ENCODE data around the gene XPR1. TPM values are rescaled to one million over a fixed set of nuclear protein-coding genes. Genes with fewer than 3 reads are reported as not detected.

XPR1 gene
- total and polyA plus RNA-seq, 2 donors = 9.5 to 10.3 TPM

DNA sequence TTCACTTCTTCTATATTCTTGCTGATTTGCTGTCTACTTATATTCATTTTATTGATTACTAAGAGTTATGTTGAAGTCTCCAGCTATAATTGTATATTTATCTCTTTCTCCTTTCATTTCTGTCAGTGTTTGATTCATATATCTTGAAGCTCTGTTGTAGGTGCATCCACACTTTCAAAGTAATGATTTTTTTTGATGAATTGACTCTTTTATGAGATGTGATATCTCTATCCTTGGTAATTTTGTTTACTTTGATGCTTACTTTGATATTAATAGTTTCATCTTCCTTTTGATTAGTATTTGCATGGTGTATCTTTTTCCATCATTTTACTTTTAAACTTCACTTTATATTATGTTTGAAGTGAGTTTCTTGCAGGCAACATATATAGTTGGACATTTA lies 110.8 kb downstream of the XPR1 start:
- H3K36me3 ChIP-seq (ENCODE audit: control insufficient read depth in 2 of 2, insufficient read depth in 2 of 2, low read length in 1 of 2) = no peaks in the 10 kb centered on the region
- no peak overlapping the region for H3K27ac ChIP-seq (ENCODE audit: low read depth in 1 of 2, low read length in 1 of 2)
- H3K4me1 ChIP-seq (ENCODE audit: control insufficient read depth in 2 of 2, insufficient read depth in 2 of 2, low read length in 2 of 2) = no peaks in the 10 kb centered on the region
- no peak overlapping the region for H3K4me3 ChIP-seq (ENCODE audit: low read length in 2 of 2)
- DNase-seq (ENCODE audit: low read depth in 6 of 9, low spot score in 9 of 9) = no peak
- no peaks in the 10 kb centered on the region for H3K27me3 ChIP-seq (ENCODE audit: control insufficient read depth in 2 of 2, insufficient read depth in 1 of 2, low read length in 1 of 2)
- no peaks in the 10 kb centered on the region for H3K9me3 ChIP-seq (ENCODE audit: control insufficient read depth in 2 of 2, insufficient read depth in 1 of 2, low read length in 1 of 2)

DNA sequence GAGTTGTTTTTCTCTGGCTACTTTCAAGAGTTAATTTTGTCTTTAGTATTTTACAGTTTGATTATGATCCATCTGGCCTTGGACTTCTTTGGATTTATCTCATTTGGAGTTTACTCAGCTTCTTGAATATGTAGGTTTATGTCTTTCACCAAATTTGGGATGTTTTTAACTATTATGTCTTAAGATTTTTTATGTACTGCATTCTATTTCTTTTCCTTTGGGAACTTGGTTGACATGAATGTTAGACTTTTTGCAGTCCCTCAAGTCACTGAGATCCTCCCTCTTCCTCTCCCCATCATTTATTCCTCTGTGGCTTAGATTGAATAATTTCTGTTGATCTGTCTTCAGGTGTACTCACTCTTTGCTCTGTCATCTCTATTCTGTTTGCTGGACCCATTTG lies 112.0 kb downstream of the XPR1 start:
- Histone ChIP-seq H3K4me1 (ENCODE audit: control insufficient read depth in 2 of 2, insufficient read depth in 2 of 2, low read length in 2 of 2) (no peaks in the 10 kb centered on the region), H3K4me3 (ENCODE audit: low read length in 2 of 2) (no peak overlapping the region), H3K27me3 (ENCODE audit: control insufficient read depth in 2 of 2, insufficient read depth in 1 of 2, low read length in 1 of 2) (no peaks in the 10 kb centered on the region), H3K9me3 (ENCODE audit: control insufficient read depth in 2 of 2, insufficient read depth in 1 of 2, low read length in 1 of 2) (no peaks in the 10 kb centered on the region), H3K36me3 (ENCODE audit: control insufficient read depth in 2 of 2, insufficient read depth in 2 of 2, low read length in 1 of 2) (no peaks in the 10 kb centered on the region), H3K27ac (ENCODE audit: low read depth in 1 of 2, low read length in 1 of 2) (no peak overlapping the region)
- no peak for DNase-seq (ENCODE audit: low read depth in 6 of 9, low spot score in 9 of 9)

DNA sequence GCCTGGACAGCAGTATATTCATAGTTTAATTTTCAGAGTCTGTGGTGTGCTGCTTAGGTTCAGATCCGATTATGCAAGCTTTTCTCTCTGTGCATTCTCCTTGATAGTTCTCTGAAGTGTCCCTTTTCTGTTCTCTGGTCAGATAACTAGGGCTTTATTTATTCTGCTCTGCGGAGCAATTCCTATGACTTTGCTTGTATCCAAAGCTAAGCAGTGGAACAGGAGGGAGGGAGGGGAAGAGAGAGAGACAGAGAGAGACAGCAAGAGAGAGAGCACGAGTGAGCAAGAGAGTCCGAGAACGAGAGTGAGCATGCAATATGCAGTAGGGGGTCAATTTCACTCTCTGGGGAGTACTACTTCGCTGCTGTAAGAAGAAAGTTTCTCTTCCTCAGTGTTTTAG lies 113.3 kb downstream of the XPR1 start:
- 98% methylated on average over 6 of the region's 6 CpGs for WGBS
- Histone ChIP-seq H3K4me1 (ENCODE audit: control insufficient read depth in 2 of 2, insufficient read depth in 2 of 2, low read length in 2 of 2) (no peaks in the 10 kb centered on the region), H3K27ac (ENCODE audit: low read depth in 1 of 2, low read length in 1 of 2) (no peak overlapping the region), H3K36me3 (ENCODE audit: control insufficient read depth in 2 of 2, insufficient read depth in 2 of 2, low read length in 1 of 2) (no peaks in the 10 kb centered on the region), H3K9me3 (ENCODE audit: control insufficient read depth in 2 of 2, insufficient read depth in 1 of 2, low read length in 1 of 2) (no peaks in the 10 kb centered on the region), H3K4me3 (ENCODE audit: low read length in 2 of 2) (no peak overlapping the region), H3K27me3 (ENCODE audit: control insufficient read depth in 2 of 2, insufficient read depth in 1 of 2, low read length in 1 of 2) (no peaks in the 10 kb centered on the region)
- DNase-seq (ENCODE audit: low read depth in 6 of 9, low spot score in 9 of 9) = no peak

DNA sequence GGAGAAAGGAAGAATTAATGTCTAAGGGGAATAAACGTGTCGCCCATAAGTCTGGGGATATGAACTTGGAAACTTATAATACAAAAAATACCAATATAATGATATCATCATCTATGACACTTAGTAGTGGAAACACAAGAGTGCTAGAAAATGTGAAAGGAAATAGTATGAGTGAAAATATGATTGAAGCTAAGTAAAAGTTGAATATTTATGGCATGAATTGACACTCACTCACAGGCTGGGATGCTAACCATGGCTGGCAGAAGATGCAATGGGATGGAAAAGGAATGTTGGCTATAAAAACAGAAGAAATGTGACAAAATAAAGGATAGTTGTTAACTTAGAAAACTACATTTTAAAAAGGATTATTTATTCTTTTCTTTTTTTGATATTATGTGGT lies 120.1 kb downstream of the XPR1 start:
- Histone ChIP-seq H3K4me3 (ENCODE audit: low read length in 2 of 2) (no peak overlapping the region), H3K36me3 (ENCODE audit: control insufficient read depth in 2 of 2, insufficient read depth in 2 of 2, low read length in 1 of 2) (no peaks in the 10 kb centered on the region), H3K4me1 (ENCODE audit: control insufficient read depth in 2 of 2, insufficient read depth in 2 of 2, low read length in 2 of 2) (no peaks in the 10 kb centered on the region), H3K27ac (ENCODE audit: low read depth in 1 of 2, low read length in 1 of 2) (no peak overlapping the region), H3K27me3 (ENCODE audit: control insufficient read depth in 2 of 2, insufficient read depth in 1 of 2, low read length in 1 of 2) (no peaks in the 10 kb centered on the region), H3K9me3 (ENCODE audit: control insufficient read depth in 2 of 2, insufficient read depth in 1 of 2, low read length in 1 of 2) (no peaks in the 10 kb centered on the region)
- WGBS = 99% methylated on average over 2 of the region's 2 CpGs
- DNase-seq (ENCODE audit: low read depth in 6 of 9, low spot score in 9 of 9) = no peak

DNA sequence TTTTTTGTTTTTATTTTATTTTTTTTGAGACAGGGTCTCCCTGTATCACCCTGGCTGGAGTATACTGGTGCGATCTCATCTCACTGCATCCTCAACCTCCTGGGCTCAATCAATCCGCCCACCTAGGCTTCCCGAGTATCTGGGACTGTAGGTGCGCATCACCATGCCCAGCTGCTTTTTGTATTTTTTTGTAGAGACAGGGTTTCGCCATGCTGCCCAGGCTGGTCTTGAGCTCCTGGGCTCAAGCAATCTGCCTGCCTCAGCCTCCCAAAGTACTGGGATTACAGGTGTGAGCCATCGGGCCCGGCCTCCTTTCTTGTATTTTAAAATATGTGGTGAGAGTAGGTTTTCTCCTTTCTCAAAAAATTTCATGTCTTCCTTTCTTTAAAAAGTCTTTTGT lies 122.6 kb downstream of the XPR1 start:
- Histone ChIP-seq H3K27ac (ENCODE audit: low read depth in 1 of 2, low read length in 1 of 2) (no peak overlapping the region), H3K9me3 (ENCODE audit: control insufficient read depth in 2 of 2, insufficient read depth in 1 of 2, low read length in 1 of 2) (no peaks in the 10 kb centered on the region), H3K4me1 (ENCODE audit: control insufficient read depth in 2 of 2, insufficient read depth in 2 of 2, low read length in 2 of 2) (no peaks in the 10 kb centered on the region), H3K36me3 (ENCODE audit: control insufficient read depth in 2 of 2, insufficient read depth in 2 of 2, low read length in 1 of 2) (no peaks in the 10 kb centered on the region), H3K27me3 (ENCODE audit: control insufficient read depth in 2 of 2, insufficient read depth in 1 of 2, low read length in 1 of 2) (no peaks in the 10 kb centered on the region), H3K4me3 (ENCODE audit: low read length in 2 of 2) (no peak overlapping the region)
- WGBS = 99% methylated on average over 7 of the region's 7 CpGs
- no peak for DNase-seq (ENCODE audit: low read depth in 6 of 9, low spot score in 9 of 9)

DNA sequence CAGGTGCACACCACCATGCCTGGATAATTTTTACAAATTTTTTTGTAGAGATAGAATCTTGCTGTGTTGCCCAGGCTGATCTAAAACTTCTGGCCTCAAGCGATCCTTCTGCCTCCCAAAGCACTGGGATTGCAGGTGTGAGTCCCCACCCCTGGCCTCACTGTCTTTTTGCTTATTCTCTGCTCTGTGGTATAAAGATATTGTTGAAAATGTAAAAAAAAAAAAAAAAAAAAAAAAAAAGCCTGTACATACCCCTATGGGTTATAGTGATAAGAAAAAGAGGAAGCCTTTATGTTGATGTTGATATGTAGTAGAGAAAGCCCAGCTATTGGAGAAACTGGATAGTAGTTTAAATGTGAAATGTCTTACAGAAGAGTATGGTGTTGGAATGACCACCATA lies 125.8 kb downstream of the XPR1 start:
- Histone ChIP-seq H3K27me3 (ENCODE audit: control insufficient read depth in 2 of 2, insufficient read depth in 1 of 2, low read length in 1 of 2) (no peaks in the 10 kb centered on the region), H3K4me1 (ENCODE audit: control insufficient read depth in 2 of 2, insufficient read depth in 2 of 2, low read length in 2 of 2) (no peaks in the 10 kb centered on the region), H3K36me3 (ENCODE audit: control insufficient read depth in 2 of 2, insufficient read depth in 2 of 2, low read length in 1 of 2) (no peaks in the 10 kb centered on the region), H3K27ac (ENCODE audit: low read depth in 1 of 2, low read length in 1 of 2) (no peak overlapping the region), H3K4me3 (ENCODE audit: low read length in 2 of 2) (no peak overlapping the region), H3K9me3 (ENCODE audit: control insufficient read depth in 2 of 2, insufficient read depth in 1 of 2, low read length in 1 of 2) (no peaks in the 10 kb centered on the region)
- 96% methylated on average over 1 of the region's 1 CpG for WGBS
- DNase-seq (ENCODE audit: low read depth in 6 of 9, low spot score in 9 of 9) = no peak

DNA sequence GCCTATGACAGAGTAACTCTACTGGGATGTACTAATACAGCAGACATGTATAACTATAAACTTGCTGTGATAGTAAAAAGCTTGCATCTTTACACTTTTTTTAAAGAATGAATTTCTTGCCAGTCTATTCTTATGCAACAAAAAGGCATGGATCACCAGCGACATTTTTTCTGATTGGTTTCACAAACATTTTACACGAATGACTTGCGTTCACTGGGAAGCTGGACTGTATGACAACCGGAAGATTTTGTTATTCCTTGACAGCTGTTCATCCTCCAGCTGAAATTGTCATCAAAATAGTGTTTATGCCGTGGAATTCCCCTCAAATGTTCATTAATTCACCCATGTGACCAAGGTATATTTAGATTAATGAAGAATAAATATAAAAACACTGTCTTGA lies 131.0 kb downstream of the XPR1 start:
- Histone ChIP-seq H3K36me3 (ENCODE audit: control insufficient read depth in 2 of 2, insufficient read depth in 2 of 2, low read length in 1 of 2) (no peaks in the 10 kb centered on the region), H3K27ac (ENCODE audit: low read depth in 1 of 2, low read length in 1 of 2) (no peak overlapping the region), H3K9me3 (ENCODE audit: control insufficient read depth in 2 of 2, insufficient read depth in 1 of 2, low read length in 1 of 2) (no peaks in the 10 kb centered on the region), H3K4me1 (ENCODE audit: control insufficient read depth in 2 of 2, insufficient read depth in 2 of 2, low read length in 2 of 2) (no peaks in the 10 kb centered on the region), H3K4me3 (ENCODE audit: low read length in 2 of 2) (no peak overlapping the region), H3K27me3 (ENCODE audit: control insufficient read depth in 2 of 2, insufficient read depth in 1 of 2, low read length in 1 of 2) (no peaks in the 10 kb centered on the region)
- no peak for DNase-seq (ENCODE audit: low read depth in 6 of 9, low spot score in 9 of 9)
- WGBS = 95% methylated on average over 5 of the region's 5 CpGs

DNA sequence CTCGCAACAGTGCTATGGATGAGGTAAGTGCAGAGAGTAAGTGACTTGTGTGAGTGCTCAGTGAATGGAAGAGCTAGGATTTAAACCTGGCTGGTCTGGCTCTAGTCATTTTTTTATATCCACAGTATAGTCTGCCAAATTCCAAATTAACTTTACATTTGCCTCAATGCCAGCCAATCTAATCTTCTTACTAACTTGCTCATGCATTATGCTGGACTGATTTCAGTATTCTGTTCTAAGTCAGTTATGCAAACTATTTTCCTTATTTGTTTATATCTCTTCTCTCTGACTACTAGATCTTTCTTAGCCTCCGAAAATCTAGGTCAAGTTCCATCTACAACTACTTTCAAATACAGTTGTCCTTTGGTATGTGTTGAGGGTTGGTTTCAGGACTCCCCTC lies 133.3 kb downstream of the XPR1 start:
- no peaks in the 10 kb centered on the region for H3K27me3 ChIP-seq (ENCODE audit: control insufficient read depth in 2 of 2, insufficient read depth in 1 of 2, low read length in 1 of 2)
- no peaks in the 10 kb centered on the region for H3K4me1 ChIP-seq (ENCODE audit: control insufficient read depth in 2 of 2, insufficient read depth in 2 of 2, low read length in 2 of 2)
- no peaks in the 10 kb centered on the region for H3K36me3 ChIP-seq (ENCODE audit: control insufficient read depth in 2 of 2, insufficient read depth in 2 of 2, low read length in 1 of 2)
- no peak overlapping the region for H3K4me3 ChIP-seq (ENCODE audit: low read length in 2 of 2)
- no peak overlapping the region for H3K27ac ChIP-seq (ENCODE audit: low read depth in 1 of 2, low read length in 1 of 2)
- WGBS = 97% methylated on average over 2 of the region's 2 CpGs
- DNase-seq (ENCODE audit: low read depth in 6 of 9, low spot score in 9 of 9) = no peak
- no peaks in the 10 kb centered on the region for H3K9me3 ChIP-seq (ENCODE audit: control insufficient read depth in 2 of 2, insufficient read depth in 1 of 2, low read length in 1 of 2)

DNA sequence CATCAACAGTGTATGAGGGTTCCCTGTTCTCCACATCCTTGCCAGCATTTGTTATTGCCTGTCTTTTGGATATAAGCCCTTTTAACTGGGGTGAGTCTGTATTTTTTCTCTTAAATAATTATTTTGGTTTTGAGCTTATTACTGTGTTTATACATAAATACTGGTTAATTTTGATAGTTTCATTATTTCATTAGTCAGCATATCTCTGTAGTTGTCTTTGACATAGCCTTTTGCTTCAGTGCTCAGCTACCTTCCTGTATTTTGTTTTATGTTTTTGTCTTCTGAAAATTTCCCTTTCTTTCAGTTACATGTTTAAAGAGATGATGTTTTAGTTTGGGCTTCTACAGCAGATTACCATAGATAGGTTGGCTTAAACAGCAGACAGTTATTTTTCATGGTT lies 138.1 kb downstream of the XPR1 start:
- Histone ChIP-seq H3K4me1 (ENCODE audit: control insufficient read depth in 2 of 2, insufficient read depth in 2 of 2, low read length in 2 of 2) (no peaks in the 10 kb centered on the region), H3K27ac (ENCODE audit: low read depth in 1 of 2, low read length in 1 of 2) (no peak overlapping the region), H3K27me3 (ENCODE audit: control insufficient read depth in 2 of 2, insufficient read depth in 1 of 2, low read length in 1 of 2) (no peaks in the 10 kb centered on the region), H3K36me3 (ENCODE audit: control insufficient read depth in 2 of 2, insufficient read depth in 2 of 2, low read length in 1 of 2) (no peaks in the 10 kb centered on the region), H3K4me3 (ENCODE audit: low read length in 2 of 2) (no peak overlapping the region), H3K9me3 (ENCODE audit: control insufficient read depth in 2 of 2, insufficient read depth in 1 of 2, low read length in 1 of 2) (no peaks in the 10 kb centered on the region)
- no peak for DNase-seq (ENCODE audit: low read depth in 6 of 9, low spot score in 9 of 9)

DNA sequence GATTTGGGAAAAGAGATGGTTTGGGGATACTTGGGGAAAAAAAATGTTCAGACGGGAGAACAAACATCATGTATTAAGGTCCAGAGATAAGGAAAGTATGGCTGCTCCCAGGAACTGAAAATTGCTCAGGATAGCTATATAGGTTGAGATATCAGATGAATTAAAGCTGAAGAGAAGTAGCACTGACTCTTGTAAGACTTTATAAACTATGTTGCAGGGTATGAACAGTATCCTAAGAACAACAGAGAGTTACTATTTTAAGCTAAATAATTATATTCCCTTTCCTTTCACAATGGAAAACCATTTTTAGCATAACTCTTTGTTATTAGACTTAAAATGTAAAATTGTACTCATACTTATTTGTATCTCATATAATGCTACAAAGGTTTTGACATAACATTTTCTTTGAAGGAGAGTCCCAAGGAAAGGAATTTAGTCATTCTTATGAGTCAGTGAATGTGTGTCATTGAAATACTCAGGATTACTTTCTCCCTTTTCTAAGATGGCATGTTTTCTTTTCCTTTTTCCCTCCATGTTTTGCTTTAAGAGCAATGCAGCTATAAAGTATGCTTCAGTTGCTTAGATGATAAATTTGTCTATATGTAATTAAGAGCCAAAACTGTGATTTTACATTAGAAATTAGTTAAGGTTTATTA lies 141.5 kb downstream of the XPR1 start:
- H3K4me1 ChIP-seq (ENCODE audit: control insufficient read depth in 2 of 2, insufficient read depth in 2 of 2, low read length in 2 of 2) = no peaks in the 10 kb centered on the region
- H3K27ac ChIP-seq (ENCODE audit: low read depth in 1 of 2, low read length in 1 of 2) = no peak overlapping the region
- H3K9me3 ChIP-seq (ENCODE audit: control insufficient read depth in 2 of 2, insufficient read depth in 1 of 2, low read length in 1 of 2) = no peaks in the 10 kb centered on the region
- H3K36me3 ChIP-seq (ENCODE audit: control insufficient read depth in 2 of 2, insufficient read depth in 2 of 2, low read length in 1 of 2) = no peaks in the 10 kb centered on the region
- no peaks in the 10 kb centered on the region for H3K27me3 ChIP-seq (ENCODE audit: control insufficient read depth in 2 of 2, insufficient read depth in 1 of 2, low read length in 1 of 2)
- 97% methylated on average over 1 of the region's 1 CpG for WGBS
- DNase-seq (ENCODE audit: low read depth in 6 of 9, low spot score in 9 of 9) = no peak
- no peak overlapping the region for H3K4me3 ChIP-seq (ENCODE audit: low read length in 2 of 2)
